Fibroblast of lung (primary cell): Measurements from ENCODE around the gene FNDC3A. TPM values are rescaled to one million over a fixed set of nuclear protein-coding genes. Genes with fewer than 3 reads are reported as not detected.

Experiments used
- DNase-seq, 2 donors: peaks; one replicate each; pipeline versions ENCODE4 v3.0.0 to v3.0.0-alpha.2; 2010; ENCODE audit warnings: low read depth in 2 of 2
- H2AFZ ChIP-seq: 2 replicates; pipeline ENCODE4 v1.5.1; 2012; ENCODE audit warnings: low read length, control low read depth, inconsistent platforms
- H3K27ac ChIP-seq: 2 replicates; pipeline ENCODE4 v1.5.1; 2011; ENCODE audit warnings: low read length, control low read depth; ENCODE audit not compliant: insufficient read depth
- H3K27me3 ChIP-seq: 2 replicates; pipeline ENCODE4 v1.5.1; 2011; ENCODE audit warnings: mild to moderate bottlenecking, low read length; ENCODE audit not compliant: control insufficient read depth, insufficient read depth
- H3K36me3 ChIP-seq: 2 replicates; pipeline ENCODE4 v1.5.1; 2011; ENCODE audit warnings: low read length; ENCODE audit not compliant: control insufficient read depth, insufficient read depth
- H3K4me1 ChIP-seq: 2 replicates; pipeline ENCODE4 v1.5.1; 2011; ENCODE audit warnings: low read length; ENCODE audit not compliant: control insufficient read depth, insufficient read depth; ENCODE audit errors: extremely low read depth
- H3K4me2 ChIP-seq: 2 replicates; pipeline ENCODE4 v1.5.1; 2011; ENCODE audit warnings: low read length, control low read depth; ENCODE audit not compliant: insufficient read depth; ENCODE audit errors: extremely low read depth
- H3K4me3 ChIP-seq, 4 experiments: fragments of 200-600 bp in 1 of 4; sonication (generic) in 1 of 4; replicated peaks in 1 of 4; 2 replicates each; pipeline ENCODE4 v1.5.1; 2011 to 2016; ENCODE audit warnings: low read length in 4 of 4, low read depth in 3 of 4, mild to moderate bottlenecking in 3 of 4, control low read depth in 2 of 4, inconsistent platforms in 1 of 4, mixed read lengths in 1 of 4; ENCODE audit not compliant: insufficient read depth in 1 of 4; ENCODE audit errors: control extremely low read depth in 1 of 4
- H3K79me2 ChIP-seq: 2 replicates; pipeline ENCODE4 v1.5.1; 2012; ENCODE audit warnings: mild to moderate bottlenecking, low read length, inconsistent platforms; ENCODE audit not compliant: control insufficient read depth, insufficient read depth
- H3K9ac ChIP-seq: 2 replicates; pipeline ENCODE4 v1.5.1; 2011; ENCODE audit warnings: mild to moderate bottlenecking, low read length, control low read depth; ENCODE audit not compliant: insufficient read depth
- H3K9me3 ChIP-seq: 2 replicates; pipeline ENCODE4 v1.5.1; 2012; ENCODE audit warnings: low read depth, low read length; ENCODE audit not compliant: control insufficient read depth, insufficient read depth
- H4K20me1 ChIP-seq: 2 replicates; pipeline ENCODE4 v1.5.1; 2011; ENCODE audit warnings: low read length; ENCODE audit not compliant: control insufficient read depth, insufficient read depth; ENCODE audit errors: extremely low read depth
- CTCF ChIP-seq, 2 donors: IDR thresholded peaks in 1 of 2; conservative IDR thresholded peaks in 1 of 2; 1 replicate in 1 of 2; 2 replicates in 1 of 2; pipeline ENCODE4 v1.5.1; 2011 to 2012; ENCODE audit warnings: low read length in 2 of 2, control low read depth in 1 of 2, inconsistent platforms in 1 of 2, low read depth in 1 of 2, mild to moderate bottlenecking in 1 of 2
- EZH2 ChIP-seq: IDR thresholded peaks from 2 replicates; pipeline ENCODE4 v1.5.1; 2012; ENCODE audit warnings: low read length, control low read depth, mild to moderate bottlenecking; ENCODE audit errors: missing control alignments
- polyA plus RNA-seq, 2 donors: library from polyadenylated mRNA; depleted of rRNA in 1 of 2; stranded (reverse) in 1 of 2; unstranded in 1 of 2; fragments of >200 nt; gene quantifications; 2 replicates each; pipeline ENCODE4 v1.2.1, GENCODE V29; 2011 to 2012; ENCODE audit warnings: missing spikeins in 1 of 2
- total RNA-seq: library from RNA; depleted of rRNA; stranded (reverse); fragments of >200 nt; gene quantifications from 2 replicates; pipeline ENCODE4 v1.2.1, GENCODE V29; 2014

Gene FNDC3A
- total and polyA plus RNA-seq, 2 donors (not counting 1 experiment from before 2014, with no cell fraction given) = 44.7 to 79.4 TPM

GRCh38 chr13:48944221-48944620 is 31.5 kb upstream of the FNDC3A start:
- no peak overlapping the region for H3K4me2 ChIP-seq
- H4K20me1 ChIP-seq = no peaks in the 10 kb centered on the region
- TF ChIP-seq CTCF (conservative IDR thresholded peaks at IDR 0.05 in 1 of 2, IDR thresholded peaks at IDR 0.05 in 1 of 2; ENCODE audit: low read depth in 1 of 2, low read length in 2 of 2) (no peak), EZH2 (no peak)
- no peaks in the 10 kb centered on the region for H3K9me3 ChIP-seq
- no peak overlapping the region for H2AFZ ChIP-seq
- H3K79me2 ChIP-seq = no peaks in the 10 kb centered on the region
- no peaks in the 10 kb centered on the region for H3K4me1 ChIP-seq
- peak in 1 of 2 donors; percentile 27 for DNase-seq
- H3K27me3 ChIP-seq = peaks cover 3% of the 10 kb centered on the region
- H3K4me3 ChIP-seq = no peak overlapping the region
- no peak overlapping the region for H3K27ac ChIP-seq
- H3K36me3 ChIP-seq = no peaks in the 10 kb centered on the region
- no peak overlapping the region for H3K9ac ChIP-seq

GRCh38 chr13:48945626-48946025 is 30.1 kb upstream of the FNDC3A start:
- Histone ChIP-seq H3K9ac (no peak overlapping the region), H3K27me3 (peaks cover 3% of the 10 kb centered on the region), H3K79me2 (no peaks in the 10 kb centered on the region), H2AFZ (no peak overlapping the region), H4K20me1 (no peaks in the 10 kb centered on the region), H3K27ac (no peak overlapping the region), H3K4me3 (no peak overlapping the region), H3K36me3 (no peaks in the 10 kb centered on the region), H3K4me1 (no peaks in the 10 kb centered on the region), H3K4me2 (no peak overlapping the region), H3K9me3 (no peaks in the 10 kb centered on the region)
- no peak for TF ChIP-seq EZH2
- TF ChIP-seq CTCF (conservative IDR thresholded peaks at IDR 0.05 in 1 of 2, IDR thresholded peaks at IDR 0.05 in 1 of 2; ENCODE audit: low read depth in 1 of 2, low read length in 2 of 2) = no peak
- no peak for DNase-seq

GRCh38 chr13:48946163-48946562 is 29.5 kb upstream of the FNDC3A start:
- TF ChIP-seq CTCF (conservative IDR thresholded peaks at IDR 0.05 in 1 of 2, IDR thresholded peaks at IDR 0.05 in 1 of 2; ENCODE audit: low read depth in 1 of 2, low read length in 2 of 2) (no peak), EZH2 (no peak)
- no peak overlapping the region for H2AFZ ChIP-seq
- H3K27me3 ChIP-seq = peaks cover 3% of the 10 kb centered on the region
- H3K27ac ChIP-seq = no peak overlapping the region
- DNase-seq = no peak
- H3K4me2 ChIP-seq = no peak overlapping the region
- H4K20me1 ChIP-seq = no peaks in the 10 kb centered on the region
- no peak overlapping the region for H3K4me3 ChIP-seq
- H3K36me3 ChIP-seq = no peaks in the 10 kb centered on the region
- H3K79me2 ChIP-seq = no peaks in the 10 kb centered on the region
- H3K4me1 ChIP-seq = no peaks in the 10 kb centered on the region
- no peaks in the 10 kb centered on the region for H3K9me3 ChIP-seq
- H3K9ac ChIP-seq = no peak overlapping the region
